OCI-LY1 (cell line): Measurements from ENCODE around the gene GALNT9.

Source experiments
- EZH2 ChIP-seq: fragments of 200-600 bp; sonication (generic), shearing (Covaris generic); IDR thresholded peaks from 2 replicates; pipeline ENCODE4 v1.8.0; 2017; ENCODE audit warnings: borderline replicate concordance, mixed run types, mild to moderate bottlenecking, antibody characterized with exemption, low read length, moderate library complexity, mixed read lengths
- TF ChIP-seq, protein P1 (sequence below): fragments of 200-600 bp; sonication (generic), shearing (Covaris generic); IDR thresholded peaks from 2 replicates; pipeline ENCODE4 v1.5.1; 2017; ENCODE audit warnings: mild to moderate bottlenecking, antibody characterized with exemption, low read length, moderate library complexity, mixed read lengths

DNA sequence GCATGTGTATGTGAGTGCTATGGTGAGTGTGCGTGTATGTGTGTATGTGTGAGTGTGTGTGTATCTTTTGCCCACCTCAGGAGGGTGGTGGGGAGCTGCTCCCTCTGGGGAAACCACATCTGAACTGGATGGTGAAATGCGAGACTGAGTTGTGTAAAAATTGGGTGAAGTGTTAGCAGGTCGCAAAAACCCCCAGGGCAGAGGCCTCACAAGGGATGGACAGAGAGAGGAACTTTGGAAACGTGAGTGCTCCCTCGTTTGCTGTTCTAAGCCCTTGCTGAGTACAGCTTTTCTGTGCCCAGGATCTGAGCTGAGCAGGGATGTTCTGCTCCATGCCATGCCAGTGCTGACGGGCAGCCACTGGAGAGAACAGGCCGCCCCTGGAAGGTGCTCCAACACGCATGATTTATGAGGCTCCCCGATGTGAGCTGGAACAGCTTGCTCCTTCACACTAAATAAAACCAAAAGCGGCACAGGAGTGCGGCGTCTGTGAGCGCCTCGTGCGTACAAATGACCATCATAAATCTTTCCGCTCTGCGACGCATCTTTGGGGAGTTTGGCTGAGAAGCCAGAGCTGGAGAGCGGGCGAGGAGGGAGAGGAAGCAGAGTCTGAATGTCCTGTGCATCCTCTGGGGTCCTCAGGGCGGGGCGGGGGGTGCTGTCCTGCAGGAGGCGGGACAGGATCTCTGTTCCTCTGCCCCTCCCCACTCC, 14.1 kb upstream of the GALNT9 start:
- TF ChIP-seq, protein P1, sequence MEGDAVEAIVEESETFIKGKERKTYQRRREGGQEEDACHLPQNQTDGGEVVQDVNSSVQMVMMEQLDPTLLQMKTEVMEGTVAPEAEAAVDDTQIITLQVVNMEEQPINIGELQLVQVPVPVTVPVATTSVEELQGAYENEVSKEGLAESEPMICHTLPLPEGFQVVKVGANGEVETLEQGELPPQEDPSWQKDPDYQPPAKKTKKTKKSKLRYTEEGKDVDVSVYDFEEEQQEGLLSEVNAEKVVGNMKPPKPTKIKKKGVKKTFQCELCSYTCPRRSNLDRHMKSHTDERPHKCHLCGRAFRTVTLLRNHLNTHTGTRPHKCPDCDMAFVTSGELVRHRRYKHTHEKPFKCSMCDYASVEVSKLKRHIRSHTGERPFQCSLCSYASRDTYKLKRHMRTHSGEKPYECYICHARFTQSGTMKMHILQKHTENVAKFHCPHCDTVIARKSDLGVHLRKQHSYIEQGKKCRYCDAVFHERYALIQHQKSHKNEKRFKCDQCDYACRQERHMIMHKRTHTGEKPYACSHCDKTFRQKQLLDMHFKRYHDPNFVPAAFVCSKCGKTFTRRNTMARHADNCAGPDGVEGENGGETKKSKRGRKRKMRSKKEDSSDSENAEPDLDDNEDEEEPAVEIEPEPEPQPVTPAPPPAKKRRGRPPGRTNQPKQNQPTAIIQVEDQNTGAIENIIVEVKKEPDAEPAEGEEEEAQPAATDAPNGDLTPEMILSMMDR, result no peak
- TF ChIP-seq EZH2, result no peak
